Karpas-422 (cell line): ENCODE measurements around the gene EID2B. TPM values are rescaled to one million over a fixed set of nuclear protein-coding genes. Genes with fewer than 3 reads are reported as not detected.

Experiments used
- DNase-seq: peaks from one replicate; pipeline ENCODE4 v3.0.0-alpha.2; 2015
- H2AFZ ChIP-seq: fragments of 200-600 bp; sonication (generic); 2 replicates; pipeline ENCODE4 v1.6.1; 2014; ENCODE audit warnings: antibody characterized with exemption, low read length, mixed read lengths
- H3K27ac ChIP-seq: fragments of 200-600 bp; sonication (generic); 2 replicates; pipeline ENCODE4 v1.5.1; 2014; ENCODE audit warnings: mild to moderate bottlenecking, low read length, moderate library complexity
- H3K27me3 ChIP-seq: fragments of 200-600 bp; sonication (generic); 2 replicates; pipeline ENCODE4 v1.6.1; 2014; ENCODE audit warnings: low read length, mixed read lengths
- H3K36me3 ChIP-seq: fragments of 200-600 bp; sonication (generic); 2 replicates; pipeline ENCODE4 v1.6.1; 2014; ENCODE audit warnings: low read length, mixed read lengths; ENCODE audit not compliant: insufficient read depth
- H3K4me1 ChIP-seq: fragments of 200-600 bp; sonication (generic); 2 replicates; pipeline ENCODE4 v1.6.1; 2014; ENCODE audit warnings: mild to moderate bottlenecking, low read length, mixed read lengths
- H3K4me2 ChIP-seq: fragments of 200-600 bp; sonication (generic); 2 replicates; pipeline ENCODE4 v1.6.1; 2014; ENCODE audit warnings: low read length, low read depth, mild to moderate bottlenecking; ENCODE audit not compliant: poor library complexity, severe bottlenecking
- H3K4me3 ChIP-seq: fragments of 200-600 bp; sonication (generic); 2 replicates; pipeline ENCODE4 v1.5.1; 2014; ENCODE audit warnings: mild to moderate bottlenecking, antibody characterized with exemption, low read length, mixed read lengths
- H3K79me2 ChIP-seq: fragments of 200-600 bp; sonication (generic); 2 replicates; pipeline ENCODE4 v1.6.1; 2014; ENCODE audit warnings: mild to moderate bottlenecking, low read length, mixed read lengths
- H3K9ac ChIP-seq: fragments of 200-600 bp; sonication (generic); 2 replicates; pipeline ENCODE4 v1.6.0; 2014; ENCODE audit warnings: low read length
- H3K9me2 ChIP-seq: fragments of 200-600 bp; sonication (generic), shearing (Covaris generic); replicated peaks from 2 replicates; pipeline ENCODE4 v1.6.0; 2014; ENCODE audit warnings: mild to moderate bottlenecking, low read length, moderate library complexity; ENCODE audit not compliant: insufficient read depth
- H3K9me3 ChIP-seq: fragments of 300-700, 200-600 bp; sonication (generic); 2 replicates; pipeline ENCODE4 v1.6.1; 2014; ENCODE audit warnings: low read length, mixed read lengths
- H4K20me1 ChIP-seq: fragments of 200-600 bp; sonication (generic); 2 replicates; pipeline ENCODE4 v1.6.1; 2014; ENCODE audit warnings: mild to moderate bottlenecking, antibody characterized with exemption, low read length, low read depth; ENCODE audit not compliant: insufficient read depth
- total RNA-seq: library from RNA; depleted of rRNA; stranded (reverse); fragments of >200 nt; shearing (Covaris generic); gene quantifications from 2 replicates; pipeline ENCODE4 v1.2.3, GENCODE V29; 2014; ENCODE audit warnings: low replicate concordance

Gene EID2B
- total RNA-seq, 1 experiment from 2014 or later: 4.2 TPM

DNA sequence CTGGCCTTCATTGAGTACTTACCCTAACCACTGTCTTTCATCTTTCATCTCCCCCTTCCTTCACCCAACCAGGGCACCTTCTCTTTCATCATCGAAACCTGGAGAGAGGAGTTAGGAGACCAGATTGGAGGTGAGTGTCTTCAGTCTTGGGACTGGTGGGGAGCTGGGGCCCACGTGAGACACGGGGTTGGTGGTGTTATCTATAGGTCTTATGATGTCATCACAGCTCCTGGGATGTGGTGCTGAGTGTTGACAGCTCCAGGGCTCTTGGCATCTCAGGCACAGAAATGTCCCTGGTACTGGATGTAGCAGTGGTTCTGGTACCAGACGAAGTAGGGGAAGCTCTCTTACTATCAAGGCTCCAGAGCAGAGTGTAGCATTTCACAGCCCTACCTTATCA is 32.1 kb downstream of the EID2B start:
- Histone ChIP-seq H3K79me2 (no peaks in the 10 kb centered on the region), H3K27me3 (no peaks in the 10 kb centered on the region), H3K9me3 (no peaks in the 10 kb centered on the region), H3K9ac (no peak overlapping the region), H3K9me2 (no peaks in the 10 kb centered on the region), H3K4me1 (peaks cover 25% of the 10 kb centered on the region), H2AFZ (no peak overlapping the region), H3K36me3 (no peaks in the 10 kb centered on the region), H3K27ac (no peak overlapping the region), H3K4me3 (no peak overlapping the region), H4K20me1 (no peaks in the 10 kb centered on the region), H3K4me2 (no peak overlapping the region)
- no peak for DNase-seq

DNA sequence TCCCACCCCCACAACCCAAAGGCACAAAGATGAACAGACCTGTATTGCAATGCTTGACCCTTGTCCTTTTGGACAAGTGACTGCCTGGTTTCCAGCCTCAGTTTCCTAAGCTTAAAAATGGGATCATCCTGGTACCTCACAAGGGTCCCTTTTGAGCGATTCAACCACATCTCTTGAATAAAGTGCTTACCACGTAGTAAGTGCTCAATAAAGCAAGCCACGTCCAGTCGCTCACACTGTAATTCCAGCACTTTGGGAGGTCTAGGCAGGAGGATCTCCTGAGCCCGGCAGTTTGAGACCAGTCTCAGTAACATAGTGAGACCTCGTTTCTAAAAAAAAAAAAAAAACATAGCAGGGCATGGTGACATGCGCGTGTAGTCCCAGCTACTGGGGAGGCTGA is 32.7 kb downstream of the EID2B start:
- Histone ChIP-seq H3K9me2 (no peaks in the 10 kb centered on the region), H3K79me2 (no peaks in the 10 kb centered on the region), H2AFZ (no peak overlapping the region), H3K9me3 (no peaks in the 10 kb centered on the region), H3K27me3 (no peaks in the 10 kb centered on the region), H3K4me2 (peak overlapping the region; percentile 55), H3K36me3 (no peaks in the 10 kb centered on the region), H4K20me1 (no peaks in the 10 kb centered on the region), H3K27ac (no peak overlapping the region), H3K4me3 (no peak overlapping the region), H3K9ac (no peak overlapping the region), H3K4me1 (peaks cover 25% of the 10 kb centered on the region)
- DNase-seq: no peak

DNA sequence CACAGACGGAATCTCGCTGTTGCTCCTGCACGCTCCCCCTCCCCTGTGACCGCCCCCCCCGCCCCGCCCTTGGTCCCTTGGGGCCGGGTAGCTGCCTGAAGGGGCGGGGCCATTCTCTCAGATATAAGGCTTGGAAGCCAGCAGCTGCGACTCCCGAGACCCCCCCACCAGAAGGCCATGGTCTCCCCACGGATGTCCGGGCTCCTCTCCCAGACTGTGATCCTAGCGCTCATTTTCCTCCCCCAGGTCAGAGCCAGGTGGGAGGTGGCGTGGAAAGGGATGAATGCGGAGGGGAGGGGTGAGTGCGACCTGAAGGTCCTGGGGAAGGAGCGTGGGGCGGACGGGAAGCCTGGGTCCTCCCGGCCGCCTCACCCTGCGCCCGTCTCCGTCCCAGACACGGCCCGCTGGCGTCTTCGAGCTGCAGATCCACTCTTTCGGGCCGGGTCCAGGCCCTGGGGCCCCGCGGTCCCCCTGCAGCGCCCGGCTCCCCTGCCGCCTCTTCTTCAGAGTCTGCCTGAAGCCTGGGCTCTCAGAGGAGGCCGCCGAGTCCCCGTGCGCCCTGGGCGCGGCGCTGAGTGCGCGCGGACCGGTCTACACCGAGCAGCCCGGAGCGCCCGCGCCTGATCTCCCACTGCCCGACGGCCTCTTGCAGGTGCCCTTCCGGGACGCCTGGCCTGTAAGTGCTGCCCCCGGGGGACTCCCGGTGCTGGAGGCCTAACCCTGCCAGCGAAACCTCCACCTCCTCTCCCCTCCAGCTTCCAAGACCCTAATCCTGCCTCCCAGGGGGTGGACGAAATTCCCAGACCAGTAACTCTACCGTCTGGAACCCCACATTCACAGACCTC is 33.6 kb downstream of the EID2B start, which contains the start of gene DLL3:
Gene DLL3 (plus strand): TSS at position 150 of the 845 bp plus-strand sequence. CDS start 28 bp downstream, at position 178.
- Histone ChIP-seq H3K4me1 (peaks cover 21% of the 10 kb centered on the region), H3K4me3 (peak within 1 kb of the TSS; percentile 47; the same call in 1 of the 2 replicates), H4K20me1 (no peaks in the 10 kb centered on the region), H3K9me3 (no peaks in the 10 kb centered on the region), H3K4me2 (peak within 1 kb of the TSS; percentile 55), H3K9me2 (no peaks in the 10 kb centered on the region), H2AFZ (no peak within 1 kb of the TSS), H3K27ac (no peak within 1 kb of the TSS), H3K27me3 (no peaks in the 10 kb centered on the region), H3K9ac (peak within 1 kb of the TSS; percentile 45), H3K36me3 (no peaks in the 10 kb centered on the region), H3K79me2 (no peaks in the 10 kb centered on the region)
- no peak for DNase-seq

DNA sequence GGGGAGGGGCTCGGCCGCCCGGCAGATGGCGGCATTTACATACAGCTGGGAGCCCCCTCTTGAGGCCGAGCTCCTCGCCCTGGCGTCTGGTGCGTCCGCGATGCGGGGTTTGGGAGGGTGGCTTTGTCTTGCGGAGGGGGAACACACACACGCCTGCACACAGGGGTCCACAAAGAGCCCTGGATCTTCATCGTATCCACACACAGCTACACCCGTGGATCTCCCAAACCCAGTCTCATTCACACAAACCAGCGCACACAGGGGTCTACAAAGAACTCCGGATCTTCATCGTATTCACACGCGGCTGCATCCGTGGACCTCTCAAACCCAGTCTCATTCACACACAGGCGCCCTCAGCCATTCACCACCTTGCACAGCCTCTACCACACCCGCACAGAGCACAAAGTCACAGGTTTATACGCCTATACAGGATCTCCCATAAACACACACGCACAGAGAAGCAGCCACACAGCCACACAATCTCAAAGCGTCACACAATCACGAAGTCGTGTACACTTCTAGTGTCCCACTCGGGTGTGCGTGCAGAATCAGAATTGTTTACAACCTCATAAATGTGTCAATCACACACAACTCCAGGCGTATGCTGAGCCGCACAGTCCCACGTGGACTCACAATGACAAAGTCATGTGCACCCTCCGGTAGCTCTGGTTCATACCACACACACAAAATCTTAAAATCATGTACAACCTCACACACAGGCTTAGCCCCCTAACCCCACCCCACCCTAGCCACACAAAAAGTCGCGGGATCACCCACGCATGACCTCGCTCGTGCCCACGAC is 34.5 kb downstream of the EID2B start:
- Histone ChIP-seq H3K4me3 (peak overlapping the region; percentile 27; the same call in 1 of the 2 replicates), H3K27me3 (no peaks in the 10 kb centered on the region), H4K20me1 (no peaks in the 10 kb centered on the region), H3K9ac (peak overlapping the region; percentile 33; the same call in 1 of the 2 replicates), H3K9me2 (no peaks in the 10 kb centered on the region), H3K27ac (no peak overlapping the region), H2AFZ (no peak overlapping the region), H3K36me3 (no peaks in the 10 kb centered on the region), H3K79me2 (no peaks in the 10 kb centered on the region), H3K4me2 (peak overlapping the region; percentile 55), H3K9me3 (no peaks in the 10 kb centered on the region), H3K4me1 (peaks cover 21% of the 10 kb centered on the region)
- peak; percentile 69 for DNase-seq

DNA sequence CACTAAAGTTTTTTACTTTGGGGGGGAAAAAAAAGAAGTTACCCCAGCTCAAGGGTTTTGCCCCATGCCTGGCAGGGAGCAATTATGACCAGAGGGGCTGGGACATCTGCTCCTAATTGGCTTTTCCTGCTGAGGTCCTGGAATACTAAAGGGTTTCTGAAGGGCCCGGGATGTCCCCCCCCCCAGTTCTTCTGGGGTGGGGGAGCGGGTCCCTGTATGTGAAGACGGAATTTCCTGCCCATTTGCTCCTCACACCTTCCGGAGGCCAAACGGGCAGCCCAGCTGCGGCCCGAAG is 35.0 kb downstream of the EID2B start:
- Histone ChIP-seq H3K4me2 (peak overlapping the region; percentile 55), H3K9me3 (no peaks in the 10 kb centered on the region), H4K20me1 (no peaks in the 10 kb centered on the region), H3K4me1 (peaks cover 21% of the 10 kb centered on the region), H3K27ac (no peak overlapping the region), H3K9me2 (no peaks in the 10 kb centered on the region), H3K27me3 (no peaks in the 10 kb centered on the region), H3K9ac (no peak overlapping the region), H3K79me2 (no peaks in the 10 kb centered on the region), H3K4me3 (peak overlapping the region; percentile 26; the same call in 1 of the 2 replicates), H2AFZ (no peak overlapping the region), H3K36me3 (no peaks in the 10 kb centered on the region)
- DNase-seq: no peak

DNA sequence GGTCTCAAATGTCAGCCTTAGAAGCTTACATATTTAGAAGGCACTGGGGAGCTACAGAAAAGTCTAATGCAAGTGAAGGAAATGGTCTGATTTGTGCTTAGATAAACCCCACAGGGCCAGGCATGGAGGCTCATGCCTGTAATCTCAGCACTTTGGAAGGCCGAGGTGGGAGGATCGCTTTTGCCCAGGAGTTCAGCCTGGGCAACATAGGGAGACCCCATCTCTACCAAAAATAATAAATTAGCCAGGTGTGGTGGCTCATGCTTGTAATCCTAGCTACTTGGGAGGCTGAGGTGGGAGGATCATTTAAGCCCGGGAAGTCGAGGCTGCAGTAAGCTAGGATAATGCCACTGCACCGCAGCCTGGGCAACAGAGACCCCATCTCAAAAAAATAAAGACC is 36.6 kb downstream of the EID2B start:
- Histone ChIP-seq H3K9me3 (no peaks in the 10 kb centered on the region), H3K79me2 (no peaks in the 10 kb centered on the region), H3K4me3 (no peak overlapping the region), H3K27ac (no peak overlapping the region), H3K9ac (no peak overlapping the region), H2AFZ (no peak overlapping the region), H3K4me1 (peaks cover 21% of the 10 kb centered on the region), H3K36me3 (no peaks in the 10 kb centered on the region), H4K20me1 (no peaks in the 10 kb centered on the region), H3K4me2 (no peak overlapping the region), H3K9me2 (no peaks in the 10 kb centered on the region), H3K27me3 (no peaks in the 10 kb centered on the region)
- no peak for DNase-seq

DNA sequence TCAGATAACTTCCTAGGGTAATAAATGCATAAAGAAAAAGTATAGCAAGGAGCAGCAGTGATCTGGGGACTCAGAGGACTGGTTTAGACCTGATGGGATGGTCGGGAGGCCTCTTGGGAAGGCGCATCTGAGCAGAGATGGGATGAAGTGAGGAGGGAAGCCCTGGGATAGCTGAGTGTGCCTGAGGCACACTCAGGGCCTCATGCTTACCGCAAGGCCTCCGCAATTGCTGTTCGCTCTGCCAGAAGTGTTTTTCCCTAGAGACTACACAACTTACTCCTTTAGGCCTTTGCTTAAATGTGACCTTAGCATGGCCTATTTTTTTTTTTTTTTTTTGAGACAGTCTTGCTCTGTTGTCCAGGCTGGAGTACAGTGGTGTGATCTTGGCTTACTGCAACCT is 38.0 kb downstream of the EID2B start:
- H3K9me3 ChIP-seq: no peaks in the 10 kb centered on the region
- H3K9me2 ChIP-seq: no peaks in the 10 kb centered on the region
- no peak overlapping the region for H3K27ac ChIP-seq
- DNase-seq: no peak
- no peaks in the 10 kb centered on the region for H3K27me3 ChIP-seq
- H3K9ac ChIP-seq: no peak overlapping the region
- H2AFZ ChIP-seq: no peak overlapping the region
- H4K20me1 ChIP-seq: no peaks in the 10 kb centered on the region
- H3K4me3 ChIP-seq: no peak overlapping the region
- no peaks in the 10 kb centered on the region for H3K79me2 ChIP-seq
- peaks cover 21% of the 10 kb centered on the region for H3K4me1 ChIP-seq
- H3K36me3 ChIP-seq: no peaks in the 10 kb centered on the region
- no peak overlapping the region for H3K4me2 ChIP-seq

DNA sequence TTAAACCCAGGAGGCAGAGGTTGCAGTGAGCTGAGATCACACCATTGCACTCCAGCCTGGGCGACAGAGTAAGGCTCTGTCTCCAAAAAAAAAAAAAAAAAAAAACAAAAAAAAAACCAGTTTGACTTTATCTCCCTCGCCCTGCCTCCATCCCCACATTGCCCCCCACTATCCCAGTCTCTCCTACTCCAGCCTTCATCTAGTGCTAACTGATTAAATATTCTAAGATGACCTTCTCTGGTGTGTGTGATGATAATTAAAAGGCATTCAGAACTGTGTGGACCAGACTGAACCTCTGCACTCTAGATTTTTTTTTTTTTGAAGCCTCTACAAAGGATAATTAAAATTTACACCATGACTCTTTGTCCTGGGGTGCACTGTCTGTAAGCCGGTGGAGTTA is 39.9 kb downstream of the EID2B start:
- Histone ChIP-seq H3K36me3 (peaks cover 10% of the 10 kb centered on the region; the same call in 1 of the 2 replicates), H3K4me1 (peaks cover 4% of the 10 kb centered on the region), H3K79me2 (no peaks in the 10 kb centered on the region), H3K27me3 (no peaks in the 10 kb centered on the region), H3K9ac (no peak overlapping the region), H3K4me2 (no peak overlapping the region), H3K9me3 (no peaks in the 10 kb centered on the region), H3K4me3 (no peak overlapping the region), H3K27ac (no peak overlapping the region), H2AFZ (no peak overlapping the region), H4K20me1 (no peaks in the 10 kb centered on the region), H3K9me2 (no peaks in the 10 kb centered on the region)
- no peak for DNase-seq
